ENCODE data around the gene GSDME.

The GSDME gene

GRCh38 chr7:24653316-24654085 is 103.8 kb downstream of the GSDME start:
- no peak for DNase-seq (ENCODE audit: low read depth)
- H3K4me3 ChIP-seq (ENCODE audit: low read length): no peak overlapping the region
- no peak for TF ChIP-seq CTCF (conservative IDR thresholded peaks at IDR 0.05; ENCODE audit: low read depth, low read length)

GRCh38 chr7:24652251-24652939 is 104.9 kb downstream of the GSDME start:
- H3K4me3 ChIP-seq (ENCODE audit: low read length): no peak overlapping the region
- DNase-seq (ENCODE audit: low read depth): no peak
- TF ChIP-seq CTCF (conservative IDR thresholded peaks at IDR 0.05; ENCODE audit: low read depth, low read length): no peak

Measured in retinal pigment epithelial cell (primary cell).